Aorta (tissue), 5 donors: ENCODE measurements around the gene TMPRSS15. TPM values are rescaled to one million over a fixed set of nuclear protein-coding genes. Genes with fewer than 3 reads are reported as not detected.

Experiments used
- ATAC-seq: fragments of 200-7000 bp; cut with Tn5 transposase; one replicate; pipeline ENCODE4 v1.9.1; 2022; ENCODE audit warnings: moderate library complexity; ENCODE audit not compliant: low FRiP score
- DNase-seq, 2 donors: peaks; one replicate each; pipeline ENCODE4 v3.0.0-alpha.2; 2020
- H3K27ac ChIP-seq, 2 donors: one replicate each; pipeline ENCODE4 v1.5.1; 2013; ENCODE audit warnings: low read length in 2 of 2, mild to moderate bottlenecking in 2 of 2, moderate library complexity in 2 of 2, control low read depth in 1 of 2, inconsistent platforms in 1 of 2, low read depth in 1 of 2
- H3K27me3 ChIP-seq, 2 donors: one replicate each; pipeline ENCODE4 v1.6.1; 2013; ENCODE audit warnings: control low read depth in 1 of 2, low read length in 1 of 2, mild to moderate bottlenecking in 1 of 2, moderate library complexity in 1 of 2; ENCODE audit not compliant: insufficient read depth in 2 of 2, control insufficient read depth in 1 of 2
- H3K36me3 ChIP-seq, 2 donors: one replicate each; pipeline ENCODE4 v1.6.1; 2013; ENCODE audit warnings: control low read depth in 1 of 2, low read length in 1 of 2, mild to moderate bottlenecking in 1 of 2; ENCODE audit not compliant: insufficient read depth in 2 of 2, control insufficient read depth in 1 of 2
- H3K4me1 ChIP-seq, 2 donors: one replicate each; pipeline ENCODE4 v1.6.1; 2013; ENCODE audit warnings: low read length in 2 of 2, control low read depth in 1 of 2, mild to moderate bottlenecking in 1 of 2, moderate library complexity in 1 of 2; ENCODE audit not compliant: insufficient read depth in 2 of 2, control insufficient read depth in 1 of 2
- H3K4me3 ChIP-seq, 2 donors: one replicate each; pipeline ENCODE4 v1.5.1; 2013; ENCODE audit warnings: low read length in 2 of 2, control low read depth in 1 of 2, mild to moderate bottlenecking in 1 of 2
- H3K9me3 ChIP-seq: one replicate; pipeline ENCODE4 v1.6.1; 2013; ENCODE audit warnings: mild to moderate bottlenecking, low read length; ENCODE audit not compliant: control insufficient read depth
- WGBS, 2 donors: extraction: QIAGEN DNeasy Blood & Tissue Kit; methylation state at CpG; one replicate each; pipeline ENCODE4 v1.1.7; 2013; 5-methylcytosine and 5-hydroxymethylcytosine counted together
- intact Hi-C, 2 donors: fragments of 100-400 bp; cut with DNase I; formaldehyde crosslinking; loops; one replicate each; pipeline versions ENCODE4 v1.14.2 to v1.15.0; 2022
- polyA plus RNA-seq, 2 donors: library from polyadenylated mRNA; stranded (reverse); fragments of 200-250 nt; gene quantifications; one replicate each; pipeline ENCODE4 v1.2.3, GENCODE V29; 2013
- total RNA-seq, 2 donors: library from RNA; stranded (reverse); fragmentation: NEBNext Ultra II Directional; extraction: Animal tissue kit (Norgen Biotek cat#: 25700); gene quantifications; one replicate each; pipeline ENCODE4 v1.2.1, GENCODE V29; 2021
- donor health status: healthy with polysubstance abuse.
- donor health status: Bipolar disorder and iron deficiency.
- donor health status: DM: no; HTN: no; CAD: no.
- donor health status: DM: no; HTN: no; CAD: no.
- donor health status: DM: yes; HTN: yes; CAD: no.

The TMPRSS15 gene
- total and polyA plus RNA-seq, 4 donors: 3.9 TPM; not detected in 3

DNA sequence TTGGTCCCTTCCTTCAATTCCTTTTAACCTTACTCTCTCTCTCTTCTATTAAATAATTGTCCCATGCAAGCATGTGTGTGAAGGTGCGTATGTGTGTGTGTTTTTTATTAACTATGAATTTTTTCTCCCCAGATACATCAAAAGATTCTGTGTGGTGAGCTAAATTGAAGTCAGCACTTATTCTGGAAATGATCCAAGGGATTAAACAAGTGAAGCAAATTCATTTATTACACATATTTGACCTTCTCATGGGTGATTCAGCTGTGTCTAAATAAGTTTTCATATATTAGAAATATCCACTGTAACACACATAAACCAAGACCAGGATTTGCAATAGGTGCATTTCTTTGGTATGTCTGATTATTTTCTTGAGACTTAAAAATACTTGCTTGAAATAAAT is 134.7 kb downstream of the TMPRSS15 start:
- Histone ChIP-seq H3K27ac (no peak overlapping the region), H3K27me3 (no peaks in the 10 kb centered on the region), H3K4me3 (no peak overlapping the region), H3K4me1 (no peaks in the 10 kb centered on the region), H3K36me3 (no peaks in the 10 kb centered on the region), H3K9me3 (no peaks in the 10 kb centered on the region)
- intact Hi-C loops: no loop called here
- DNase-seq (no peak), ATAC-seq (no peak)
- WGBS, 2 donors: 83 to 92% methylated on average over 1 of the region's 1 CpG

GRCh38 chr21:18267496-18267895 is 136.1 kb downstream of the TMPRSS15 start:
- ATAC-seq (no peak), DNase-seq (no peak)
- Histone ChIP-seq H3K27me3 (no peaks in the 10 kb centered on the region), H3K4me1 (no peaks in the 10 kb centered on the region), H3K36me3 (no peaks in the 10 kb centered on the region), H3K27ac (no peak overlapping the region), H3K4me3 (no peak overlapping the region), H3K9me3 (no peaks in the 10 kb centered on the region)
- 78 to 89% methylated on average over 1 of the region's 1 CpG for WGBS, 2 donors
- intact Hi-C loops: no loop called here

- Histone ChIP-seq H3K27me3 (no peaks in the 10 kb centered on the region), H3K9me3 (no peaks in the 10 kb centered on the region), H3K4me1 (no peaks in the 10 kb centered on the region), H3K36me3 (no peaks in the 10 kb centered on the region), H3K27ac (no peak overlapping the region), H3K4me3 (no peak overlapping the region)
- no peak for DNase-seq
- intact Hi-C loops: no loop called here
- WGBS, 2 donors: 80 to 91% methylated on average over 2 of the region's 2 CpGs
- no peak for ATAC-seq
These were observed 137.6 kb downstream of the TMPRSS15 start for GRCh38 chr21:18265944-18266343.

GRCh38 chr21:18253799-18254198 is 149.8 kb downstream of the TMPRSS15 start:
- ATAC-seq (no peak), DNase-seq (no peak)
- Histone ChIP-seq H3K4me3 (no peak overlapping the region), H3K36me3 (no peaks in the 10 kb centered on the region), H3K27ac (no peak overlapping the region), H3K4me1 (no peaks in the 10 kb centered on the region), H3K27me3 (no peaks in the 10 kb centered on the region), H3K9me3 (no peaks in the 10 kb centered on the region)
- 64 to 65% methylated on average over 2 of the region's 2 CpGs for WGBS, 2 donors
- intact Hi-C loops: no loop called here

- Histone ChIP-seq H3K27ac (no peak overlapping the region), H3K9me3 (no peaks in the 10 kb centered on the region), H3K4me3 (no peak overlapping the region), H3K4me1 (no peaks in the 10 kb centered on the region), H3K27me3 (no peaks in the 10 kb centered on the region), H3K36me3 (no peaks in the 10 kb centered on the region)
- no peak for ATAC-seq
- WGBS, 2 donors: 25 to 37% methylated on average over 2 of the region's 2 CpGs
- DNase-seq: no peak
- intact Hi-C loops: no loop called here
These were observed 150.4 kb downstream of the TMPRSS15 start for GRCh38 chr21:18253221-18253620.

GRCh38 chr21:18252680-18253079 is 150.9 kb downstream of the TMPRSS15 start:
- intact Hi-C loops: no loop called here
- H3K4me3 ChIP-seq: no peak overlapping the region
- no peaks in the 10 kb centered on the region for H3K4me1 ChIP-seq
- no peaks in the 10 kb centered on the region for H3K27me3 ChIP-seq
- no peak overlapping the region for H3K27ac ChIP-seq
- peak; percentile 48 for ATAC-seq
- 37 to 44% methylated on average over 5 of the region's 5 CpGs for whole genome bisulfite sequencing, 2 donors
- no peak for DNase-seq
- no peaks in the 10 kb centered on the region for H3K9me3 ChIP-seq
- H3K36me3 ChIP-seq: no peaks in the 10 kb centered on the region

DNA sequence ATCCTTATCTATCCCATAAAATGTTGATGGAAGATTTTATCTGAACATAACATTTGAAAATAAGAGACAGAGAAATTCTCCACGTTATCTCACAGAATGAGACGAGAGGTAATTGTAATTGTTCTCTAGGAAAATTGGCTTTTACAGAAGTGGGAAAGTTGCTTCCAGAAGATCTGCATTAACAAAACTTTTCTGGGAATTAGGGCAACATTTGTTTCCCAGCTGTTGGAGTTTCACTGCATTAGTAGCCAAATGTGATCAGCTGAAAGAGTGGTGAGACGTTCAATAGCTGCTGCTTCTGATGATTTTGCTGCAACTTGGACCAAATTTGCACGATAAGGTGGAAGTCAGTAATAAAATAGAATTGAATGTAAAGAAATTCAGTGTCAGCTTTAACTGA is 151.3 kb downstream of the TMPRSS15 start:
- 39 to 54% methylated on average over 4 of the region's 4 CpGs for WGBS, 2 donors
- intact Hi-C loops: no loop called here
- Histone ChIP-seq H3K27me3 (no peaks in the 10 kb centered on the region), H3K4me3 (no peak overlapping the region), H3K36me3 (no peaks in the 10 kb centered on the region), H3K9me3 (no peaks in the 10 kb centered on the region), H3K4me1 (no peaks in the 10 kb centered on the region), H3K27ac (no peak overlapping the region)
- DNase-seq (no peak), ATAC-seq (no peak)

GRCh38 chr21:18251065-18251464 is 152.5 kb downstream of the TMPRSS15 start:
- ATAC-seq (no peak), DNase-seq (no peak)
- intact Hi-C loops: no loop called here
- Histone ChIP-seq H3K27ac (no peak overlapping the region), H3K4me3 (no peak overlapping the region), H3K9me3 (no peaks in the 10 kb centered on the region), H3K27me3 (no peaks in the 10 kb centered on the region), H3K4me1 (no peaks in the 10 kb centered on the region), H3K36me3 (no peaks in the 10 kb centered on the region)

- Histone ChIP-seq H3K27ac (no peak overlapping the region), H3K27me3 (no peaks in the 10 kb centered on the region), H3K4me3 (no peak overlapping the region), H3K4me1 (no peaks in the 10 kb centered on the region), H3K36me3 (no peaks in the 10 kb centered on the region), H3K9me3 (peaks cover 2% of the 10 kb centered on the region)
- DNase-seq: no peak
- peak; percentile 50 for ATAC-seq
- intact Hi-C loops: no loop called here
- 37 to 39% methylated on average over 2 of the region's 2 CpGs for WGBS, 2 donors
These were observed 153.9 kb downstream of the TMPRSS15 start for GRCh38 chr21:18249672-18250071.
